Mesenchymal stem cell (in vitro differentiated cells and primary cell): Measurements from ENCODE around the gene SUGP1. TPM values are rescaled to one million over a fixed set of nuclear protein-coding genes. Genes with fewer than 3 reads are reported as not detected.

ENCODE experiments used
- DNase-seq: peaks from one replicate; pipeline ENCODE4 v3.0.0-alpha.2; 2013
- H2AFZ ChIP-seq: one replicate; pipeline ENCODE4 v1.6.1; 2013; ENCODE audit warnings: low read depth, mild to moderate bottlenecking, control low read depth, inconsistent platforms, low read length, moderate library complexity
- H2AK5ac ChIP-seq: 2 replicates; pipeline ENCODE4 v1.6.1; 2013; ENCODE audit warnings: low read length, moderate library complexity, mild to moderate bottlenecking, inconsistent platforms; ENCODE audit not compliant: severe bottlenecking
- H2BK120ac ChIP-seq: one replicate; pipeline ENCODE4 v1.6.1; 2013; ENCODE audit warnings: low read depth, mild to moderate bottlenecking, inconsistent platforms, low read length, moderate library complexity
- H2BK12ac ChIP-seq, 2 experiments: one replicate each; pipeline ENCODE4 v1.6.1; 2013; ENCODE audit warnings: inconsistent platforms in 2 of 2, low read length in 2 of 2, mild to moderate bottlenecking in 2 of 2, moderate library complexity in 2 of 2, control low read depth in 1 of 2
- H2BK15ac ChIP-seq: one replicate; pipeline ENCODE4 v1.6.1; 2013; ENCODE audit warnings: mild to moderate bottlenecking, low read depth, inconsistent platforms; ENCODE audit not compliant: poor library complexity, severe bottlenecking
- H2BK5ac ChIP-seq: 2 replicates; pipeline ENCODE4 v1.6.1; 2013; ENCODE audit warnings: low read depth, mild to moderate bottlenecking, low read length, control low read depth, inconsistent platforms; ENCODE audit not compliant: poor library complexity, severe bottlenecking
- H3K14ac ChIP-seq, 2 experiments: one replicate each; pipeline ENCODE4 v1.6.1; 2013; ENCODE audit warnings: inconsistent platforms in 2 of 2, low read length in 2 of 2, control low read depth in 1 of 2, mild to moderate bottlenecking in 1 of 2, moderate library complexity in 1 of 2
- H3K18ac ChIP-seq, 2 experiments: one replicate each; pipeline ENCODE4 v1.6.1; 2013; ENCODE audit warnings: inconsistent platforms in 2 of 2, low read length in 2 of 2, control low read depth in 1 of 2, low read depth in 1 of 2, mild to moderate bottlenecking in 1 of 2
- H3K23ac ChIP-seq, 2 experiments: one replicate each; pipeline ENCODE4 v1.6.1; 2013; ENCODE audit warnings: inconsistent platforms in 2 of 2, low read length in 2 of 2, mild to moderate bottlenecking in 2 of 2, moderate library complexity in 2 of 2, control low read depth in 1 of 2
- H3K27ac ChIP-seq: 2 replicates; pipeline ENCODE4 v1.5.1; 2013; ENCODE audit warnings: mild to moderate bottlenecking, moderate library complexity, low read length, control low read depth, inconsistent platforms; ENCODE audit not compliant: poor library complexity, severe bottlenecking
- H3K27me3 ChIP-seq, 2 experiments: 2 replicates each; pipeline versions ENCODE4 v1.6.1 to v1.7.0; 2013; ENCODE audit warnings: low read length in 2 of 2, mild to moderate bottlenecking in 2 of 2, moderate library complexity in 2 of 2, control low read depth in 1 of 2, inconsistent platforms in 1 of 2; ENCODE audit not compliant: control insufficient read depth in 1 of 2, insufficient read depth in 1 of 2
- H3K36me3 ChIP-seq, 2 experiments: 2 replicates each; pipeline versions ENCODE4 v1.6.1 to v1.7.0; 2013; ENCODE audit warnings: low read length in 2 of 2, control low read depth in 1 of 2, inconsistent platforms in 1 of 2, low read depth in 1 of 2, mild to moderate bottlenecking in 1 of 2; ENCODE audit not compliant: insufficient read depth in 2 of 2, control insufficient read depth in 1 of 2
- H3K4ac ChIP-seq, 2 experiments: one replicate each; pipeline ENCODE4 v1.6.1; 2013; ENCODE audit warnings: inconsistent platforms in 2 of 2, low read length in 2 of 2, mild to moderate bottlenecking in 2 of 2, moderate library complexity in 2 of 2, control low read depth in 1 of 2, low read depth in 1 of 2
- H3K4me1 ChIP-seq: 2 replicates; pipeline ENCODE4 v1.6.1; 2013; ENCODE audit warnings: low read depth, low read length, control low read depth; ENCODE audit not compliant: control insufficient read depth, insufficient read depth
- H3K4me2 ChIP-seq: 2 replicates; pipeline ENCODE4 v1.6.1; 2013; ENCODE audit warnings: low read length, mild to moderate bottlenecking, inconsistent platforms; ENCODE audit not compliant: poor library complexity, severe bottlenecking
- H3K4me3 ChIP-seq, 2 experiments: 2 replicates each; pipeline versions ENCODE4 v1.5.1 to v1.7.0; 2013; ENCODE audit warnings: low read length in 2 of 2, mild to moderate bottlenecking in 2 of 2, control low read depth in 1 of 2, low read depth in 1 of 2; ENCODE audit not compliant: insufficient read depth in 1 of 2
- H3K79me1 ChIP-seq: replicated peaks from 2 replicates; pipeline ENCODE4 v1.6.1; 2013; ENCODE audit warnings: mild to moderate bottlenecking, control low read depth, low read length, inconsistent platforms; ENCODE audit not compliant: poor library complexity, severe bottlenecking
- H3K9ac ChIP-seq: 2 replicates; pipeline ENCODE4 v1.7.0; 2013; ENCODE audit warnings: mild to moderate bottlenecking, low read length, moderate library complexity
- H3K9me3 ChIP-seq: 2 replicates; pipeline ENCODE4 v1.7.0; 2013; ENCODE audit warnings: mild to moderate bottlenecking, low read length; ENCODE audit not compliant: control insufficient read depth
- H4K8ac ChIP-seq: one replicate; pipeline ENCODE4 v1.6.1; 2013; ENCODE audit warnings: inconsistent platforms, mild to moderate bottlenecking, low read length, moderate library complexity
- H4K91ac ChIP-seq: one replicate; pipeline ENCODE4 v1.6.1; 2013; ENCODE audit warnings: mild to moderate bottlenecking, low read length, inconsistent platforms
- whole genome bisulfite sequencing: methylation state at CpG from one replicate; pipeline ENCODE4 v1.1.7; 2013; ENCODE audit warnings: mixed read lengths; 5-methylcytosine and 5-hydroxymethylcytosine counted together
- small RNA-seq: library from polyadenylated mRNA; stranded (forward); fragments of <200 nt; extraction: miRNeasy Mini kit (QIAGEN cat#:217004); gene quantifications from one replicate; pipeline ENCODE3, GENCODE V24; 2013; ENCODE audit warnings: low read depth

The SUGP1 gene

DNA sequence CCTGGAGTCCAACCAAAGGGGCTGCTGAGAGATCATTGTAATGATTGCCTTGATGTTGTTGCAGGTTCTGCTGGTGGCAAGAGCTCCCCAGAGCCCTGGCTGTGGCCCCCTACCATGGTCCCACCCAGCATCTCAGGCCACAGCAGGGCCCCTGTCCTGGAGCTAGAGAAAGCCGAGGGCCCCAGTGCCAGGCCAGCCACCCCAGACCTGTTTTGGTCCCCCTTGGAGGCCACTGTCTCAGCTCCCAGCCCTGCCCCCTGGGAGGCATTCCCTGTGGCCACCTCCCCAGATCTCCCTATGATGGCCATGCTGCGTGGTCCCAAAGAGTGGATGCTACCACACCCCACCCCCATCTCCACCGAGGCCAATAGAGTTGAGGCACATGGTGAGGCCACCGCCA, 93.1 kb downstream of the SUGP1 start:
- Histone ChIP-seq H3K14ac (no peak overlapping the region), H2AK5ac (no peak overlapping the region), H3K79me1 (no peaks in the 10 kb centered on the region), H3K9me3 (no peaks in the 10 kb centered on the region), H3K27ac (no peak overlapping the region), H2BK5ac (no peak overlapping the region), H3K4me1 (peaks cover 9% of the 10 kb centered on the region), H3K27me3 (peaks cover 47 to 75% of the 10 kb centered on the region in 2 experiments), H2BK120ac (no peak overlapping the region), H3K23ac (no peak overlapping the region), H4K8ac (no peak overlapping the region), H3K18ac (no peak overlapping the region), H3K4ac (no peak overlapping the region), H2BK15ac (no peak overlapping the region), H3K4me2 (no peak overlapping the region), H2BK12ac (no peak overlapping the region), H3K4me3 (no peak overlapping the region), H3K36me3 (no peaks in the 10 kb centered on the region), H2AFZ (no peak overlapping the region), H3K9ac (no peak overlapping the region), H4K91ac (no peak overlapping the region)
- 81% methylated on average over 4 of the region's 4 CpGs for WGBS
- no peak for DNase-seq

GRCh38 chr19:19226663-19227062, 93.6 kb downstream of the SUGP1 start:
- Histone ChIP-seq H2BK5ac (no peak overlapping the region), H4K91ac (no peak overlapping the region), H3K27ac (no peak overlapping the region), H3K9me3 (no peaks in the 10 kb centered on the region), H3K79me1 (no peaks in the 10 kb centered on the region), H3K27me3 (peaks cover 47 to 72% of the 10 kb centered on the region in 2 experiments), H3K4me3 (no peak overlapping the region), H4K8ac (no peak overlapping the region), H3K23ac (no peak overlapping the region), H3K36me3 (no peaks in the 10 kb centered on the region), H2BK120ac (no peak overlapping the region), H2AK5ac (no peak overlapping the region), H2AFZ (no peak overlapping the region), H3K9ac (no peak overlapping the region), H3K18ac (no peak overlapping the region), H3K4ac (no peak overlapping the region), H2BK15ac (no peak overlapping the region), H2BK12ac (no peak overlapping the region), H3K4me1 (peaks cover 9% of the 10 kb centered on the region), H3K14ac (no peak overlapping the region), H3K4me2 (no peak overlapping the region)
- DNase-seq, result no peak
- 75% methylated on average over 10 of the region's 10 CpGs for WGBS

- 88% methylated on average over 4 of the region's 5 CpGs for WGBS
These were observed 94.1 kb downstream of the SUGP1 start for GRCh38 chr19:19226204-19226603.

More at GRCh38 chr19:19226204-19226603, 94.1 kb downstream of the SUGP1 start:
- H2AK5ac ChIP-seq, result no peak overlapping the region
- no peak overlapping the region for H2BK5ac ChIP-seq
- no peak overlapping the region for H2BK12ac ChIP-seq
- H3K4me1 ChIP-seq, result peaks cover 9% of the 10 kb centered on the region
- H3K18ac ChIP-seq, result no peak overlapping the region
- no peak overlapping the region for H3K14ac ChIP-seq
- no peak overlapping the region for H3K23ac ChIP-seq
- no peak overlapping the region for H2BK15ac ChIP-seq
- no peaks in the 10 kb centered on the region for H3K79me1 ChIP-seq
- DNase-seq, result no peak
- no peaks in the 10 kb centered on the region for H3K9me3 ChIP-seq
- no peak overlapping the region for H2BK120ac ChIP-seq
- no peak overlapping the region for H3K4me2 ChIP-seq
- H4K8ac ChIP-seq, result no peak overlapping the region
- H3K27ac ChIP-seq, result no peak overlapping the region
- no peaks in the 10 kb centered on the region for H3K36me3 ChIP-seq
- no peak overlapping the region for H3K4ac ChIP-seq
- H2AFZ ChIP-seq, result no peak overlapping the region
- no peak overlapping the region for H3K9ac ChIP-seq
- no peak overlapping the region for H3K4me3 ChIP-seq
- peaks cover 47 to 71% of the 10 kb centered on the region in 2 experiments for H3K27me3 ChIP-seq
- no peak overlapping the region for H4K91ac ChIP-seq

Small RNA genes within 50 kb of the gene (small RNA-seq; reads per million reads assigned to genes)
- gene RNU6-1028P, result not detected
